PC-3 (cell line): ENCODE measurements around the gene MBOAT1.

ENCODE experiments used
- CTCF ChIP-seq: fragments of 300-600 bp; sonication (generic); conservative IDR thresholded peaks from 2 replicates; pipeline ENCODE4 v1.5.1; 2017; ENCODE audit warnings: antibody characterized with exemption, low read depth, mild to moderate bottlenecking, low read length
- EZH2 ChIP-seq: fragments of 300-600 bp; sonication (generic); IDR thresholded peaks from one replicate; pipeline ENCODE4 v1.6.1; 2017; ENCODE audit warnings: antibody characterized with exemption, mild to moderate bottlenecking, low read length; ENCODE audit not compliant: unreplicated experiment

DNA sequence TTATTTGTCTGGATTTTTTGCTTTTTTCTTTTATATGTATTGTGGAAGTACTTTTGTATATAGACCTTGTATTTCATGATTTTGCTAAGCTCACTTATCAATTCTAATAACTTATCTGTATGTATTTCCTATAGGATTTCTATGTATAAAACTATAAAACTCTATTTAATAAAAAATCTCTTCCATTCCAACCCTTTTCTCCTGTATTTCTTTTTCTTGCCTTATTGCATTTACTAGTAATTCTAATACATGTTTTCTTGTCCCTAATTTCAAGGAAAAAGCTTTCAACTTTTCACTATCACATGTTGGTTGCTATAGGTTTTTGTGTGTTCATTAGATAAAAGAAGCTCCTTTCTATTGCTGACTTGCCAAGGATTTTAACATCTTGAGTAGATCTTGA, 125.3 kb downstream of the MBOAT1 start:
- no peak for TF ChIP-seq CTCF
- no peak for TF ChIP-seq EZH2
